ENCODE data around the gene UVRAG.

UVRAG gene

GRCh38 chr11:75811485-75811884 lies 3.5 kb upstream of the UVRAG start:
- Histone ChIP-seq H3K9me3 (ENCODE audit: insufficient read depth, low read length) (no peaks in the 10 kb centered on the region), H3K9ac (ENCODE audit: insufficient read length, low read depth) (no peak overlapping the region), H3K27me3 (ENCODE audit: insufficient read depth, insufficient read length) (no peaks in the 10 kb centered on the region), H3K4me1 (ENCODE audit: insufficient read depth, insufficient read length) (no peaks in the 10 kb centered on the region), H3K36me3 (ENCODE audit: insufficient read depth, insufficient read length, low read length) (no peaks in the 10 kb centered on the region), H3K4me3 (ENCODE audit: insufficient read length, low read depth) (no peak overlapping the region)
- no peak for DNase-seq (ENCODE audit: low read depth, low spot score)
- TF ChIP-seq SUZ12 (IDR thresholded peaks at IDR 0.05; ENCODE audit: extremely low read depth, insufficient read depth, insufficient read length) (no peak), YY1 (IDR thresholded peaks at IDR 0.05; ENCODE audit: insufficient read depth, insufficient read length) (no peak), ZNF274 (IDR thresholded peaks at IDR 0.05; ENCODE audit: low read depth, low read length) (no peak)

DNA sequence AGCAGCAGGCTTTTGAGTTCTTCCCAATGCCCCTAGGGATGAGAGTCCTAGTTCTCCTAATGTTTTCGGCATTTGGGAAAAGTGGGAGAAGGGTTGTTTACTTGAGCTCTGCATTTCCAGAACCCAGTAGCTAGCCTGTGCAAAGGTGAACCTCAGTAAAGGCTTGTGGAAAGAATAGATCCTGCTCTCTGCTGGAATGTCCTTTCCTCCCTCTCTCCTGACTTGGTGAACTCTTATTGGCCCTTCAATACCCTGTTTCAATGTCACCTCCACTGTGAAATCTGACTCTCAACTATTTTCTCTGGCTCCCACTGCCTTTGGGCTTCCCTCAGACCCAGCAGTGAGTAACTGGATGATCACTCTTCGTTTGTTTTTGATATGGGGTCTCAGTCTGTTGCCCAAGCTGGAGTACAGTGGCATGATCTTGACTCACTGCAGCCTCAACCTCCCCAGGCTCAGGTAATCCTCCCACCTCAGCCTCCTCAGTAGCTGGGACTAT lies 2.4 kb upstream of the UVRAG start:
- H3K9ac ChIP-seq (ENCODE audit: insufficient read length, low read depth): no peak overlapping the region
- TF ChIP-seq SUZ12 (IDR thresholded peaks at IDR 0.05; ENCODE audit: extremely low read depth, insufficient read depth, insufficient read length) (no peak), YY1 (IDR thresholded peaks at IDR 0.05; ENCODE audit: insufficient read depth, insufficient read length) (no peak), ZNF274 (IDR thresholded peaks at IDR 0.05; ENCODE audit: low read depth, low read length) (no peak)
- no peaks in the 10 kb centered on the region for H3K4me1 ChIP-seq (ENCODE audit: insufficient read depth, insufficient read length)
- H3K27me3 ChIP-seq (ENCODE audit: insufficient read depth, insufficient read length): no peaks in the 10 kb centered on the region
- no peak for DNase-seq (ENCODE audit: low read depth, low spot score)
- no peak overlapping the region for H3K4me3 ChIP-seq (ENCODE audit: insufficient read length, low read depth)
- H3K36me3 ChIP-seq (ENCODE audit: insufficient read depth, insufficient read length, low read length): no peaks in the 10 kb centered on the region
- no peaks in the 10 kb centered on the region for H3K9me3 ChIP-seq (ENCODE audit: insufficient read depth, low read length)

DNA sequence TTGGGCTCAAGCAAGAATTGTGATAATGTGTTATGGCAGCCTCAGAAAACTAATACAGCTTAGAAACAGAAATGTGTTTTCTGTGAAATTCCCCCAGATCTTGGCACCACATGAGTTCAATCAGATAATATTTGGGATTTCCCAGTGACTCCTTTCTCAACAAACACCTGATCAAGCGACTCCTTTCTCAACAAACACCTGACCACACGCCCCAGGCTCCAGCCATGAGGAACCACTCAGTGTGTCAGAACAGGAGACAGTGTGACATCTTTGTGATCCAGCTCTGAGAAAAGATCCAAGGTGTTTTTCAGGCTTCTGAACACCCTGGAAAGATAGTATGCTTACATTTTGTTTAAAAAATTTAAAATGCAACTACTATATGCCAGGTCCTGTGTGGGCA lies 1.9 kb upstream of the UVRAG start:
- H3K9me3 ChIP-seq (ENCODE audit: insufficient read depth, low read length): no peaks in the 10 kb centered on the region
- TF ChIP-seq SUZ12 (IDR thresholded peaks at IDR 0.05; ENCODE audit: extremely low read depth, insufficient read depth, insufficient read length) (no peak), ZNF274 (IDR thresholded peaks at IDR 0.05; ENCODE audit: low read depth, low read length) (no peak), YY1 (IDR thresholded peaks at IDR 0.05; ENCODE audit: insufficient read depth, insufficient read length) (no peak)
- no peaks in the 10 kb centered on the region for H3K36me3 ChIP-seq (ENCODE audit: insufficient read depth, insufficient read length, low read length)
- no peak overlapping the region for H3K4me3 ChIP-seq (ENCODE audit: insufficient read length, low read depth)
- H3K4me1 ChIP-seq (ENCODE audit: insufficient read depth, insufficient read length): no peaks in the 10 kb centered on the region
- DNase-seq (ENCODE audit: low read depth, low spot score): no peak
- no peaks in the 10 kb centered on the region for H3K27me3 ChIP-seq (ENCODE audit: insufficient read depth, insufficient read length)
- H3K9ac ChIP-seq (ENCODE audit: insufficient read length, low read depth): no peak overlapping the region

- Histone ChIP-seq H3K9me3 (ENCODE audit: insufficient read depth, low read length) (no peaks in the 10 kb centered on the region), H3K27me3 (ENCODE audit: insufficient read depth, insufficient read length) (no peaks in the 10 kb centered on the region), H3K36me3 (ENCODE audit: insufficient read depth, insufficient read length, low read length) (no peaks in the 10 kb centered on the region), H3K9ac (ENCODE audit: insufficient read length, low read depth) (peak overlapping the region; percentile 44), H3K4me1 (ENCODE audit: insufficient read depth, insufficient read length) (no peaks in the 10 kb centered on the region), H3K4me3 (ENCODE audit: insufficient read length, low read depth) (no peak overlapping the region)
- TF ChIP-seq YY1 (IDR thresholded peaks at IDR 0.05; ENCODE audit: insufficient read depth, insufficient read length) (no peak), ZNF274 (IDR thresholded peaks at IDR 0.05; ENCODE audit: low read depth, low read length) (no peak), SUZ12 (IDR thresholded peaks at IDR 0.05; ENCODE audit: extremely low read depth, insufficient read depth, insufficient read length) (no peak)
- DNase-seq (ENCODE audit: low read depth, low spot score): no peak
Observed at GRCh38 chr11:75813622-75814039, 1.4 kb upstream of the UVRAG start.

- no peaks in the 10 kb centered on the region for H3K36me3 ChIP-seq (ENCODE audit: insufficient read depth, insufficient read length, low read length)
- TF ChIP-seq SUZ12 (IDR thresholded peaks at IDR 0.05; ENCODE audit: extremely low read depth, insufficient read depth, insufficient read length): no peak
- TF ChIP-seq YY1 (IDR thresholded peaks at IDR 0.05; ENCODE audit: insufficient read depth, insufficient read length): no peak
- no peak for TF ChIP-seq ZNF274 (IDR thresholded peaks at IDR 0.05; ENCODE audit: low read depth, low read length)
- H3K27me3 ChIP-seq (ENCODE audit: insufficient read depth, insufficient read length): no peaks in the 10 kb centered on the region
- H3K9me3 ChIP-seq (ENCODE audit: insufficient read depth, low read length): no peaks in the 10 kb centered on the region
- DNase-seq (ENCODE audit: low read depth, low spot score): no peak
- no peaks in the 10 kb centered on the region for H3K4me1 ChIP-seq (ENCODE audit: insufficient read depth, insufficient read length)
- peak overlapping the region; percentile 65 for H3K9ac ChIP-seq (ENCODE audit: insufficient read length, low read depth)
- peak overlapping the region; percentile 76 for H3K4me3 ChIP-seq (ENCODE audit: insufficient read length, low read depth)
Observed at GRCh38 chr11:75814363-75814676, 690 bp upstream of the UVRAG start.

DNA sequence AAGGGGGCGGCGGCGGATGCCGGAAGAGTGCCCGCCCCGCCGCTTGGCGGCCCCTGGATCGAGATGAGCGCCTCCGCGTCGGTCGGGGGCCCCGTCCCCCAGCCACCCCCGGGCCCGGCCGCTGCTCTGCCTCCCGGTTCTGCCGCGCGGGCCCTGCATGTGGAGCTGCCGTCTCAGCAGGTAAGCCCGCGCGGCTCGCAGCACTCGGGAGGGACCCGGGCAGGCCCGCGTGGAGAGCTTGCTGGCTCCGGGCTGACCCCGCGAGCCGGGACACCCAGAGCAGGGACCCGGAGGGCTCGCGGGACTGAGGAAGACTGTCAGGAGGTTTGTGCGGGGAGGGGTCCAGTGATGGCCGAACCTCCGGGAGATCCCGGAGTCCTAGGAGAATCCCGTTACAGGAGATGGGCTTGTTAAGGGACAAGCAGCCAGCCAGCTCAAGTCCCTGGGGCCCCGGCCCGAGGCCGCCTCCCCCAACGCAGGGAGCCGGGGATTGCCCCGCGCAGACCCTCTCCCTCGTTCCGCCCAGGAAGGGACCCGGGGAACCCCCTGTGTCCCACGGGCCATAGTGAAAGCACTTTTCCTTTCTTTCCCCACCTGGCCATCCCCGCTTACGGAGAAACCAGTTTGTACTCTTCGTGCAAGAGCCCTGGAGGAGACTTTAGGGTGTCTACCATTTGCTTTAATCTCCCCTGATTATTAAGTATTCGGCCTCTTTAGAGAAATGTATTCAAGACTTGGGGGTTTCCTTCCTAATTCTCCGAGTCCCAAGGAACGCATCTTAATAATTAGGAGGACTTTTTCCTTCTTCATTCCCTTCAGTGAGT lies 547 bp downstream of the UVRAG start:
- no peaks in the 10 kb centered on the region for H3K9me3 ChIP-seq (ENCODE audit: insufficient read depth, low read length)
- no peak for TF ChIP-seq ZNF274 (IDR thresholded peaks at IDR 0.05; ENCODE audit: low read depth, low read length)
- TF ChIP-seq YY1 (IDR thresholded peaks at IDR 0.05; ENCODE audit: insufficient read depth, insufficient read length): no peak
- no peak for TF ChIP-seq SUZ12 (IDR thresholded peaks at IDR 0.05; ENCODE audit: extremely low read depth, insufficient read depth, insufficient read length)
- no peaks in the 10 kb centered on the region for H3K4me1 ChIP-seq (ENCODE audit: insufficient read depth, insufficient read length)
- no peak for DNase-seq (ENCODE audit: low read depth, low spot score)
- H3K27me3 ChIP-seq (ENCODE audit: insufficient read depth, insufficient read length): no peaks in the 10 kb centered on the region
- H3K9ac ChIP-seq (ENCODE audit: insufficient read length, low read depth): peak overlapping the region; percentile 80
- H3K4me3 ChIP-seq (ENCODE audit: insufficient read length, low read depth): peak overlapping the region; percentile 76
- H3K36me3 ChIP-seq (ENCODE audit: insufficient read depth, insufficient read length, low read length): no peaks in the 10 kb centered on the region

GRCh38 chr11:75816561-75817239 lies 1.7 kb downstream of the UVRAG start:
- H3K4me3 ChIP-seq (ENCODE audit: insufficient read length, low read depth): peak overlapping the region; percentile 76
- TF ChIP-seq YY1 (IDR thresholded peaks at IDR 0.05; ENCODE audit: insufficient read depth, insufficient read length): no peak
- TF ChIP-seq ZNF274 (IDR thresholded peaks at IDR 0.05; ENCODE audit: low read depth, low read length): no peak
- TF ChIP-seq SUZ12 (IDR thresholded peaks at IDR 0.05; ENCODE audit: extremely low read depth, insufficient read depth, insufficient read length): no peak
- no peak for DNase-seq (ENCODE audit: low read depth, low spot score)
- H3K36me3 ChIP-seq (ENCODE audit: insufficient read depth, insufficient read length, low read length): no peaks in the 10 kb centered on the region
- H3K27me3 ChIP-seq (ENCODE audit: insufficient read depth, insufficient read length): no peaks in the 10 kb centered on the region
- no peaks in the 10 kb centered on the region for H3K4me1 ChIP-seq (ENCODE audit: insufficient read depth, insufficient read length)
- no peaks in the 10 kb centered on the region for H3K9me3 ChIP-seq (ENCODE audit: insufficient read depth, low read length)
- peak overlapping the region; percentile 80 for H3K9ac ChIP-seq (ENCODE audit: insufficient read length, low read depth)
